ENCODE results near the gene TBC1D9. TPM values are rescaled to one million over a fixed set of nuclear protein-coding genes. Genes with fewer than 3 reads are reported as not detected.
"Not testable (repeated sequence)": the region's sequence is repeated elsewhere in the genome, so short reads cannot be mapped to it uniquely, and the experiment has no call there.

TBC1D9 gene
- total RNA-seq, result 68.0 TPM
- 14.2 TPM for polyA plus RNA-seq

GRCh38 chr4:140756319-140757231 is at the start of gene TBC1D9:
Gene TBC1D9 (minus strand): TSS chr4:140756385. CDS start chr4:140756045, 340 bp downstream.
- Histone ChIP-seq H3K36me3 (ENCODE audit: insufficient read depth) (no peaks in the 10 kb centered on the region), H3K4me3 (ENCODE audit: low read depth, low read length) (peak within 1 kb of the TSS; percentile 78), H3K27ac (ENCODE audit: low read depth) (peak within 1 kb of the TSS; percentile 88), H3K4me1 (ENCODE audit: insufficient read depth) (no peaks in the 10 kb centered on the region)
- peak; percentile 75 for DNase-seq (ENCODE audit: extremely low spot score)
- WGBS, result under 1% methylated on average over 73 of the region's 73 CpGs

- H3K27ac ChIP-seq (ENCODE audit: low read depth), result no peak overlapping the region
- no peaks in the 10 kb centered on the region for H3K36me3 ChIP-seq (ENCODE audit: insufficient read depth)
- no peaks in the 10 kb centered on the region for H3K4me1 ChIP-seq (ENCODE audit: insufficient read depth)
- DNase-seq (ENCODE audit: extremely low spot score), result no peak
- H3K4me3 ChIP-seq (ENCODE audit: low read depth, low read length), result no peak overlapping the region
Observed at GRCh38 chr4:140805293-140805692, 49.1 kb upstream of the TBC1D9 start.

GRCh38 chr4:140802591-140802990 is 46.4 kb upstream of the TBC1D9 start:
- WGBS, result 89% methylated on average over 5 of the region's 5 CpGs
- DNase-seq (ENCODE audit: extremely low spot score), result no peak
- H3K4me1 ChIP-seq (ENCODE audit: insufficient read depth), result no peaks in the 10 kb centered on the region
- H3K4me3 ChIP-seq (ENCODE audit: low read depth, low read length), result no peak overlapping the region
- no peak overlapping the region for H3K27ac ChIP-seq (ENCODE audit: low read depth)
- no peaks in the 10 kb centered on the region for H3K36me3 ChIP-seq (ENCODE audit: insufficient read depth)

- DNase-seq (ENCODE audit: extremely low spot score), result no peak
- Histone ChIP-seq H3K27ac (ENCODE audit: low read depth) (no peak overlapping the region), H3K36me3 (ENCODE audit: insufficient read depth) (no peaks in the 10 kb centered on the region), H3K4me1 (ENCODE audit: insufficient read depth) (no peaks in the 10 kb centered on the region), H3K4me3 (ENCODE audit: low read depth, low read length) (no peak overlapping the region)
- WGBS, result 62% methylated on average over 5 of the region's 5 CpGs
Observed at GRCh38 chr4:140800666-140801065, 44.5 kb upstream of the TBC1D9 start.

GRCh38 chr4:140799686-140800225 is 43.6 kb upstream of the TBC1D9 start:
- no peak overlapping the region for H3K4me3 ChIP-seq (ENCODE audit: low read depth, low read length)
- H3K27ac ChIP-seq (ENCODE audit: low read depth), result no peak overlapping the region
- WGBS, result 82% methylated on average over 5 of the region's 5 CpGs

GRCh38 chr4:140793291-140793690 is 37.1 kb upstream of the TBC1D9 start:
- Histone ChIP-seq H3K27ac (ENCODE audit: low read depth) (no peak overlapping the region), H3K4me3 (ENCODE audit: low read depth, low read length) (no peak overlapping the region), H3K36me3 (ENCODE audit: insufficient read depth) (no peaks in the 10 kb centered on the region), H3K4me1 (ENCODE audit: insufficient read depth) (no peaks in the 10 kb centered on the region)
- 82% methylated on average over 2 of the region's 2 CpGs for WGBS
- DNase-seq (ENCODE audit: extremely low spot score), result no peak

More at GRCh38 chr4:140799686-140800225, 43.6 kb upstream of the TBC1D9 start:
- Histone ChIP-seq H3K36me3 (ENCODE audit: insufficient read depth) (no peaks in the 10 kb centered on the region), H3K4me1 (ENCODE audit: insufficient read depth) (no peaks in the 10 kb centered on the region)
- no peak for DNase-seq (ENCODE audit: extremely low spot score)

- Histone ChIP-seq H3K4me3 (ENCODE audit: low read depth, low read length) (no peak overlapping the region), H3K36me3 (ENCODE audit: insufficient read depth) (no peaks in the 10 kb centered on the region), H3K27ac (ENCODE audit: low read depth) (no peak overlapping the region), H3K4me1 (ENCODE audit: insufficient read depth) (no peaks in the 10 kb centered on the region)
- DNase-seq (ENCODE audit: extremely low spot score), result no peak
- WGBS, result 83% methylated on average over 3 of the region's 3 CpGs
Observed at GRCh38 chr4:140790765-140791164, 34.6 kb upstream of the TBC1D9 start.

- no peaks in the 10 kb centered on the region for H3K4me1 ChIP-seq (ENCODE audit: insufficient read depth)
- no peak for DNase-seq (ENCODE audit: extremely low spot score)
- no peaks in the 10 kb centered on the region for H3K36me3 ChIP-seq (ENCODE audit: insufficient read depth)
- 60% methylated on average over 4 of the region's 4 CpGs for WGBS
- no peak overlapping the region for H3K27ac ChIP-seq (ENCODE audit: low read depth)
- H3K4me3 ChIP-seq (ENCODE audit: low read depth, low read length), result no peak overlapping the region
Observed at GRCh38 chr4:140790171-140790570, 34.0 kb upstream of the TBC1D9 start.

- Histone ChIP-seq H3K4me1 (ENCODE audit: insufficient read depth) (no peaks in the 10 kb centered on the region), H3K4me3 (ENCODE audit: low read depth, low read length) (no peak overlapping the region), H3K36me3 (ENCODE audit: insufficient read depth) (no peaks in the 10 kb centered on the region), H3K27ac (ENCODE audit: low read depth) (no peak overlapping the region)
- no peak for DNase-seq (ENCODE audit: extremely low spot score)
- 61% methylated on average over 5 of the region's 5 CpGs for WGBS
Observed at GRCh38 chr4:140789759-140790158, 33.6 kb upstream of the TBC1D9 start.

GRCh38 chr4:140782787-140783186 is 26.6 kb upstream of the TBC1D9 start:
- H3K4me3 ChIP-seq (ENCODE audit: low read depth, low read length); H3K4me1 ChIP-seq (ENCODE audit: insufficient read depth); H3K27ac ChIP-seq (ENCODE audit: low read depth); H3K36me3 ChIP-seq (ENCODE audit: insufficient read depth); DNase-seq (ENCODE audit: extremely low spot score): not testable (repeated sequence)

- no peak overlapping the region for H3K27ac ChIP-seq (ENCODE audit: low read depth)
- WGBS, result 25% methylated on average over 3 of the region's 3 CpGs
Observed at GRCh38 chr4:140781596-140781995, 25.4 kb upstream of the TBC1D9 start.

GRCh38 chr4:140777894-140778293 is 21.7 kb upstream of the TBC1D9 start:
- WGBS, result 66% methylated on average over 2 of the region's 2 CpGs
- no peak overlapping the region for H3K27ac ChIP-seq (ENCODE audit: low read depth)
- DNase-seq (ENCODE audit: extremely low spot score), result no peak
- H3K4me1 ChIP-seq (ENCODE audit: insufficient read depth), result no peaks in the 10 kb centered on the region
- no peak overlapping the region for H3K4me3 ChIP-seq (ENCODE audit: low read depth, low read length)
- no peaks in the 10 kb centered on the region for H3K36me3 ChIP-seq (ENCODE audit: insufficient read depth)

More at GRCh38 chr4:140781596-140781995, 25.4 kb upstream of the TBC1D9 start:
- Histone ChIP-seq H3K36me3 (ENCODE audit: insufficient read depth) (no peaks in the 10 kb centered on the region), H3K4me1 (ENCODE audit: insufficient read depth) (no peaks in the 10 kb centered on the region), H3K4me3 (ENCODE audit: low read depth, low read length) (no peak overlapping the region)
- DNase-seq (ENCODE audit: extremely low spot score), result no peak

GRCh38 chr4:140777386-140777785 is 21.2 kb upstream of the TBC1D9 start:
- Histone ChIP-seq H3K4me3 (ENCODE audit: low read depth, low read length) (no peak overlapping the region), H3K4me1 (ENCODE audit: insufficient read depth) (no peaks in the 10 kb centered on the region), H3K36me3 (ENCODE audit: insufficient read depth) (no peaks in the 10 kb centered on the region), H3K27ac (ENCODE audit: low read depth) (no peak overlapping the region)
- no peak for DNase-seq (ENCODE audit: extremely low spot score)
- 47% methylated on average over 1 of the region's 1 CpG for WGBS

- H3K4me1 ChIP-seq (ENCODE audit: insufficient read depth), result no peaks in the 10 kb centered on the region
- no peaks in the 10 kb centered on the region for H3K36me3 ChIP-seq (ENCODE audit: insufficient read depth)
- no peak overlapping the region for H3K4me3 ChIP-seq (ENCODE audit: low read depth, low read length)
- 62% methylated on average over 2 of the region's 2 CpGs for WGBS
- H3K27ac ChIP-seq (ENCODE audit: low read depth), result no peak overlapping the region
- DNase-seq (ENCODE audit: extremely low spot score), result no peak
Observed at GRCh38 chr4:140776556-140776955, 20.4 kb upstream of the TBC1D9 start.
